DOHH2 (cell line): Measurements from ENCODE around the gene DNAH10.
"Not testable (repeated sequence)": the region's sequence is repeated elsewhere in the genome, so short reads cannot be mapped to it uniquely, and the experiment has no call there.

ENCODE experiments used
- H3F3A ChIP-seq: fragments of 200-600 bp; sonication (generic), shearing (Covaris generic); 2 replicates; pipeline ENCODE4 v1.6.0; 2016; ENCODE audit warnings: antibody characterized with exemption, mild to moderate bottlenecking; ENCODE audit not compliant: control insufficient read depth, insufficient read depth
- H3K27ac ChIP-seq: fragments of 200-600 bp; sonication (generic); 2 replicates; pipeline ENCODE4 v1.5.1; 2014; ENCODE audit warnings: low read depth, mild to moderate bottlenecking, low read length, moderate library complexity
- H3K27me3 ChIP-seq: fragments of 200-600 bp; sonication (generic); 2 replicates; pipeline ENCODE4 v1.6.1; 2014; ENCODE audit warnings: mild to moderate bottlenecking, low read length, mixed read lengths; ENCODE audit not compliant: control insufficient read depth
- H3K36me3 ChIP-seq: fragments of 200-600 bp; sonication (generic); 2 replicates; pipeline ENCODE4 v1.6.1; 2014; ENCODE audit warnings: mild to moderate bottlenecking, low read length, moderate library complexity, mixed read lengths; ENCODE audit not compliant: control insufficient read depth
- H3K4me1 ChIP-seq: fragments of 200-600 bp; sonication (generic); 2 replicates; pipeline ENCODE4 v1.6.1; 2014; ENCODE audit warnings: mild to moderate bottlenecking, low read length, mixed read lengths; ENCODE audit not compliant: control insufficient read depth
- H3K4me2 ChIP-seq: fragments of 200-600 bp; sonication (generic); 2 replicates; pipeline ENCODE4 v1.6.0; 2014; ENCODE audit warnings: mild to moderate bottlenecking, low read length, moderate library complexity
- H3K4me3 ChIP-seq: fragments of 200-600 bp; sonication (generic); 2 replicates; pipeline ENCODE4 v1.5.1; 2014; ENCODE audit warnings: mild to moderate bottlenecking, low read length, mixed read lengths
- H3K79me2 ChIP-seq: fragments of 200-600 bp; sonication (generic); 2 replicates; pipeline ENCODE4 v1.6.1; 2014; ENCODE audit warnings: mild to moderate bottlenecking, low read length, mixed read lengths; ENCODE audit not compliant: control insufficient read depth
- H3K9me2 ChIP-seq: fragments of 200-600 bp; sonication (generic); replicated peaks from 2 replicates; pipeline ENCODE4 v1.6.1; 2014; ENCODE audit warnings: mild to moderate bottlenecking, low read length, mixed read lengths; ENCODE audit not compliant: control insufficient read depth
- H3K9me3 ChIP-seq: fragments of 200-600 bp; sonication (generic); 2 replicates; pipeline ENCODE4 v1.6.1; 2014; ENCODE audit warnings: antibody characterized with exemption, low read length, mixed read lengths; ENCODE audit not compliant: control insufficient read depth, insufficient read depth
- H4K20me1 ChIP-seq: fragments of 200-600 bp; sonication (generic); 2 replicates; pipeline ENCODE4 v1.6.0; 2014; ENCODE audit warnings: low read depth, mild to moderate bottlenecking, antibody characterized with exemption, low read length, moderate library complexity; ENCODE audit not compliant: control insufficient read depth, insufficient read depth
- CTCF ChIP-seq: fragments of 200-600 bp; sonication (generic); IDR thresholded peaks from one replicate; pipeline ENCODE4 v1.5.1; 2014; ENCODE audit warnings: antibody characterized with exemption, mild to moderate bottlenecking, low read depth, low read length; ENCODE audit not compliant: poor library complexity, severe bottlenecking
- EZH2phosphoT487 ChIP-seq: fragments of 200-600 bp; sonication (generic); IDR thresholded peaks from 2 replicates; pipeline ENCODE4 v1.6.1; 2017; ENCODE audit warnings: borderline replicate concordance, mild to moderate bottlenecking, antibody characterized with exemption, low read length, moderate library complexity, mixed read lengths

The DNAH10 gene

GRCh38 chr12:123782997-123783792 is 21.1 kb downstream of the DNAH10 start:
- Histone ChIP-seq H3F3A (no peaks in the 10 kb centered on the region), H3K9me2 (no peaks in the 10 kb centered on the region), H3K4me3 (no peak overlapping the region), H3K79me2 (no peaks in the 10 kb centered on the region), H3K36me3 (no peaks in the 10 kb centered on the region), H4K20me1 (no peaks in the 10 kb centered on the region), H3K27me3 (0 out of 2 replicates have a peak, but pooled peaks cover 4% of the 10 kb centered on the region), H3K27ac (no peak overlapping the region), H3K4me2 (no peak overlapping the region), H3K9me3 (no peaks in the 10 kb centered on the region), H3K4me1 (no peaks in the 10 kb centered on the region)
- TF ChIP-seq EZH2phosphoT487 (no peak), CTCF (no peak)

- no peaks in the 10 kb centered on the region for H4K20me1 ChIP-seq
- H3K9me2 ChIP-seq: no peaks in the 10 kb centered on the region
- H3K9me3 ChIP-seq: no peaks in the 10 kb centered on the region
- H3K79me2 ChIP-seq: no peaks in the 10 kb centered on the region
- H3K27ac ChIP-seq: no peak overlapping the region
- peaks cover 7% of the 10 kb centered on the region; the same call in 1 of the 2 replicates for H3K27me3 ChIP-seq
- H3K4me1 ChIP-seq: no peaks in the 10 kb centered on the region
- H3K4me3 ChIP-seq: no peak overlapping the region
- H3K36me3 ChIP-seq: no peaks in the 10 kb centered on the region
- no peak overlapping the region for H3K4me2 ChIP-seq
- no peak for TF ChIP-seq EZH2phosphoT487
- TF ChIP-seq CTCF: no peak
- no peaks in the 10 kb centered on the region for H3F3A ChIP-seq
These were observed 25.4 kb downstream of the DNAH10 start for GRCh38 chr12:123787466-123787865.

DNA sequence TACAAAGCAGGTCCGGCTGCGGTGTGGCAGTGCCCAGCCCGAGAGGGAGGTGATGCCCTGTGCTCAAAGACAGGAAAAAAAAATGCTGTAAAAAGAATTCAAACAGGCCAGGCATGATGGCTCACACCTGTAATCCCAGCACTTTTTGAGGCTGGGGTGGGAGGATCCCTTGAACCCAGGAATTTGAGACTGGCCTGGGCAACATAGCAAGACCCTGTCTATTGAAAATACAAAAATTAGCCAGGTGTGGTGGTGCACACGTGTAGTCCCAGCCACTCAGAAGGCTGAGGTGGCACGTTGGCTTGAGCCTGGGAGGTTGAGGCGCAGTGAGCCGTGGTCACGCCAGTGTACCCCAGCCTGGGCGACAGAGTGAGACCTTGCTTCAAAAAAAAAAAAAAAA is 26.4 kb downstream of the DNAH10 start:
- H3K4me1 ChIP-seq: no peaks in the 10 kb centered on the region
- no peak overlapping the region for H3K27ac ChIP-seq
- H3K36me3 ChIP-seq: no peaks in the 10 kb centered on the region
- H3K27me3 ChIP-seq: peaks cover 7% of the 10 kb centered on the region; the same call in 1 of the 2 replicates
- H3K9me2 ChIP-seq: no peaks in the 10 kb centered on the region
- H3K4me3 ChIP-seq: no peak overlapping the region
- H4K20me1 ChIP-seq: no peaks in the 10 kb centered on the region
- H3K9me3 ChIP-seq: no peaks in the 10 kb centered on the region
- TF ChIP-seq EZH2phosphoT487 (no peak), CTCF (no peak)
- no peaks in the 10 kb centered on the region for H3K79me2 ChIP-seq
- H3F3A ChIP-seq: no peaks in the 10 kb centered on the region
- H3K4me2 ChIP-seq: no peak overlapping the region

DNA sequence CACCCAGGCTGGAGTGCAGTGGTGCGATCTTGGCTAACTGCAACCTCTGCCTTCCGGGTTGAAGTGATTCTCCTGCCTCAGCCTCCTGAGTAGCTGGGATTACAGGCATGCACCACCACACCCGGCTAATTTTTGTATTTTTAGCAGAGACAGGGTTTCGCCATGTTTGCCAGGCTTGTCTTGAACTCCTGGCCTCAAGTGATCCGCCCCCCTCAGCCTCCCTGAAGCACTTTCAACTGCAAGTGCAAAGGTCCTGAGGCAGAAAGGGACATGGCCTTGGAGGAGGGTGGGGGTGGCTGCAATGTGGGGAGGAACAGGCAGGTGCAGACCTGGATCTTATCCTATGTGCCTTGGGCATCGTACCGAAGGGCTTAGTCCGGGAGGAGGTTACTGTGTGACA is 27.3 kb downstream of the DNAH10 start:
- H4K20me1 ChIP-seq, H3K4me1 ChIP-seq, H3K27me3 ChIP-seq, H3K79me2 ChIP-seq, H3F3A ChIP-seq, H3K36me3 ChIP-seq, H3K27ac ChIP-seq, H3K4me2 ChIP-seq, H3K9me3 ChIP-seq, H3K4me3 ChIP-seq, H3K9me2 ChIP-seq: not testable (repeated sequence)
